Measurements from ENCODE around the gene SCN8A. TPM values are rescaled to one million over a fixed set of nuclear protein-coding genes. Genes with fewer than 3 reads are reported as not detected.

The SCN8A gene
- total and polyA plus RNA-seq, 7 donors = under 0.01 to 2.1 (median 0.71) TPM

DNA sequence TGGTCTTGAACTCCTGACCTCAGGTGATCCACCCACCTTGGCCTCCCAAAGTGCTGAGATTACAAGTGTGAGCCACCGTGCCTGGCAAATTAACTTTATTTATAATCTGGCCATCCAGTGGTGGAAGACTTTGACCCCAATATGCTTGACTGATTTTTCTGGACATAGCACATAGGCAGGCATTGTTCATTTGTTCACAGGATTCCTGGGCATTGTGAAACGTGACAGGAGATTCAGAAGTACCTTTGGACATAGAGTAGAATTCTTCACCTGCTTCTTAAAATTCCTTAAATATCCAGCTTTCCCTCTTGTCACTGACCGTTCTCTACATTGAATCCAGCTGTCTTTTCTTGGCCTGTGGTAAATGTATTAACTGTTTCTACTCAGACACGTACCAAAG, 103.1 kb downstream of the SCN8A start:
- 49 to 72% methylated on average over 4 of the region's 4 CpGs for WGBS, 2 donors
- intact Hi-C loops (cut with DNase I) = no loop called here
- Histone ChIP-seq H3K9me3 (no peaks in the 10 kb centered on the region), H3K27me3 (no peaks in the 10 kb centered on the region), H3K4me3 (no peak overlapping the region), H3K27ac (no peak overlapping the region), H3K4me1 (no peaks in the 10 kb centered on the region), H3K36me3 (no peaks in the 10 kb centered on the region)
- TF ChIP-seq POLR2AphosphoS5 (IDR thresholded peaks at IDR 0.05) = no peak
- no peak for DNase-seq

DNA sequence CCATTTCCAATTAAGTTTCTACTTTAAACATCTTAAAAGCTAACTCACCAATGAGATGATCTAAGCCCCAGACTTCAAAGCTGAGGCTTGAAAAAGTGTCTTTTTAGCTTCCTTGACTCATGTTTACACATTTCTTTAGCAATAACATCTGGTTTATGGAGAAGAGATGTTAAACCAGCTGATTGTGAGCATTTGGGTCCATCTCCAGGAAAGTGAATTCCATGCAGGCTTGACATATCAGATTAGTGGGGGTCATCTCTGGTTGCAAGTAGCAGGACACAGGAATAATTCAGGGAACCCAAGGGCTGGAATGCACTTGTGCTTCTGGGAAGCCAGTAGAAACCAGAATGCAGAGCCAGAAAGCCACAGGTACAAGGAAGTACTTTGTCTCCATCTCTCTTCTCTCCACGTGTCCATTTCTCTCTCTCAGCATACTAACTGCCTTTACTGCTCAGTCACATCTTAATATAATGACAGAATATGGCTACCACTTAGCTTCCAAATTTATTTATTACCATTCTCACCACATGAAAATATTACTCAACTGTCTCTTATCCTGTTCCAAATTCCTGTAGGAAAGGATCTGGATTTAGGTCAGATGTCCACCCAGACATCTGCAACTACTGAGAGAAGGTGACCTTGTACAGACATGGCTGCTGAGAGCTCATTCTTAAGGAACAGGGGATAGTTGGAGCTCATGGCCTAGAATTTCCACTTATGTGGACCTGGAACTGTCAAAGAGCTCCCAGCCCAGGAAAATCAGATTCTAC, 104.4 kb downstream of the SCN8A start:
- H3K4me3 ChIP-seq = no peak overlapping the region
- WGBS, 2 donors = 68 to 70% methylated on average over 1 of the region's 1 CpG
- H3K36me3 ChIP-seq = no peaks in the 10 kb centered on the region
- intact Hi-C loops (cut with DNase I) = no loop called here
- DNase-seq = no peak
- H3K27ac ChIP-seq = no peak overlapping the region
- no peaks in the 10 kb centered on the region for H3K9me3 ChIP-seq
- H3K27me3 ChIP-seq = no peaks in the 10 kb centered on the region
- no peaks in the 10 kb centered on the region for H3K4me1 ChIP-seq
- TF ChIP-seq POLR2AphosphoS5 (IDR thresholded peaks at IDR 0.05) = no peak
- TF ChIP-seq POLR2A (IDR thresholded peaks at IDR 0.05) = no peak
- no peak for TF ChIP-seq EP300 (IDR thresholded peaks at IDR 0.05)
- TF ChIP-seq, protein P1, sequence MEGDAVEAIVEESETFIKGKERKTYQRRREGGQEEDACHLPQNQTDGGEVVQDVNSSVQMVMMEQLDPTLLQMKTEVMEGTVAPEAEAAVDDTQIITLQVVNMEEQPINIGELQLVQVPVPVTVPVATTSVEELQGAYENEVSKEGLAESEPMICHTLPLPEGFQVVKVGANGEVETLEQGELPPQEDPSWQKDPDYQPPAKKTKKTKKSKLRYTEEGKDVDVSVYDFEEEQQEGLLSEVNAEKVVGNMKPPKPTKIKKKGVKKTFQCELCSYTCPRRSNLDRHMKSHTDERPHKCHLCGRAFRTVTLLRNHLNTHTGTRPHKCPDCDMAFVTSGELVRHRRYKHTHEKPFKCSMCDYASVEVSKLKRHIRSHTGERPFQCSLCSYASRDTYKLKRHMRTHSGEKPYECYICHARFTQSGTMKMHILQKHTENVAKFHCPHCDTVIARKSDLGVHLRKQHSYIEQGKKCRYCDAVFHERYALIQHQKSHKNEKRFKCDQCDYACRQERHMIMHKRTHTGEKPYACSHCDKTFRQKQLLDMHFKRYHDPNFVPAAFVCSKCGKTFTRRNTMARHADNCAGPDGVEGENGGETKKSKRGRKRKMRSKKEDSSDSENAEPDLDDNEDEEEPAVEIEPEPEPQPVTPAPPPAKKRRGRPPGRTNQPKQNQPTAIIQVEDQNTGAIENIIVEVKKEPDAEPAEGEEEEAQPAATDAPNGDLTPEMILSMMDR (IDR thresholded peaks at IDR 0.05) = no peak

DNA sequence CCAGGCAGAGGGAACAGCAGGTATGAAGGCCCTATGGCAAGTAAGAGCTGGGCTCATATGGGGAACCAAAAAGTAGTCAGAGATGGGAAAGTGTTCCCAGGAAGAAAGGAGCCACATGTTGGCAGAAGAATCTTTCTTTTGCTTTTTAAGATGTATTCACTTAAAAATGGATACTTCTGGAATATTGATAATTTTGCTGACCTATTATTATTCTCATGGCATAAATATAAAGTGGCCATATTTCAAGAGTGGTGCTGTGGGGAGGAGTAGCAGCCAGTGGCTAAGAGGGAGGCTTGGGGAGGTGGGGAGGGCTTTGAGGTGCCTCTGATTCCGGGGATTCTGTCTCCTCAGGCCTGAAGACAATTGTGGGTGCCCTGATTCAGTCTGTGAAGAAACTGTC, 108.2 kb downstream of the SCN8A start:
- H3K4me1 ChIP-seq = no peaks in the 10 kb centered on the region
- H3K4me3 ChIP-seq = no peak overlapping the region
- intact Hi-C loops (cut with DNase I) = no loop called here
- no peak for TF ChIP-seq EP300 (IDR thresholded peaks at IDR 0.05)
- no peak for TF ChIP-seq POLR2A (IDR thresholded peaks at IDR 0.05)
- no peaks in the 10 kb centered on the region for H3K9me3 ChIP-seq
- no peak for DNase-seq
- H3K27me3 ChIP-seq = no peaks in the 10 kb centered on the region
- no peaks in the 10 kb centered on the region for H3K36me3 ChIP-seq
- no peak overlapping the region for H3K27ac ChIP-seq
- 87 to 95% methylated on average over 1 of the region's 1 CpG for WGBS, 2 donors

DNA sequence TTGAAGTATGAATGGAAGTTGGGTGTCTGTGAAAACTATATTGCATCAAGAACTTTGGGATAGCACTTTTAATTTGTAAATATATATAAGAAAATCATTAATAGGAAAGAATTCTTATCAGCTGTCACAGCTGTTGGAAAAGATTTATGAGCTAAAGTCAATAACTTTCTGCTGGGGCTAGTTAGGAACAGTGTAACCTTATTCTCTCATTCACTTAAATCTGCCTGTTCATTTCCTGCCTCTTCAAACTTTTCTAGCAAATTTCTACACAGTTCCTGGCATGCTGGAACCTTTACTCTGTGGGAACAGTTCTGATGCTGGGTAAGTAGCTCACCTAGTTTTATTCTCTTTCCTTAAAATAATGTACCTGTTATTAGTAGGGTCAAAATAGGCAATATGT, 109.9 kb downstream of the SCN8A start:
- TF ChIP-seq POLR2A (IDR thresholded peaks at IDR 0.05) = no peak
- TF ChIP-seq, protein P1 (IDR thresholded peaks at IDR 0.05) = no peak
- no peak for TF ChIP-seq EP300 (IDR thresholded peaks at IDR 0.05)
- TF ChIP-seq POLR2AphosphoS5 (IDR thresholded peaks at IDR 0.05) = no peak
- H3K4me1 ChIP-seq = no peaks in the 10 kb centered on the region
- intact Hi-C loops (cut with DNase I) = no loop called here
- no peak overlapping the region for H3K27ac ChIP-seq
- no peak for DNase-seq
- H3K27me3 ChIP-seq = no peaks in the 10 kb centered on the region
- no peaks in the 10 kb centered on the region for H3K9me3 ChIP-seq
- no peaks in the 10 kb centered on the region for H3K36me3 ChIP-seq
- no peak overlapping the region for H3K4me3 ChIP-seq

DNA sequence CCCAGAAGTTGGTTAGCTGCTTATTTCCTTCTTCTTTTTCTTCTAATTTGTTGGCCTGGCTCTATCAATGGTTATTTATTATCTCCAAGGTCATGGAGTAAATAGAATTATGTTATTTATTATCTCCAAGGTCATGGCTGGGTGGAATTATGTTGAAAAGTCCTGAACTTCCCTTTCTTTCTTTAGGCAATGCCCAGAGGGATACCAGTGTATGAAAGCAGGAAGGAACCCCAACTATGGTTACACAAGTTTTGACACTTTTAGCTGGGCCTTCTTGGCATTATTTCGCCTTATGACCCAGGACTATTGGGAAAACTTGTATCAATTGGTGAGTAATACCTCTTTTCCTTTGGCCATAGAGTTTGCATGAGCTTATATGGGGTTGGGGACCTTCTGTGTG, 111.6 kb downstream of the SCN8A start:
- intact Hi-C loops (cut with DNase I) = no loop called here
- 92 to 100% methylated on average over 1 of the region's 1 CpG for WGBS, 2 donors
- H3K27me3 ChIP-seq = no peaks in the 10 kb centered on the region
- no peaks in the 10 kb centered on the region for H3K9me3 ChIP-seq
- DNase-seq = no peak
- no peaks in the 10 kb centered on the region for H3K36me3 ChIP-seq
- H3K4me3 ChIP-seq = no peak overlapping the region
- no peak for TF ChIP-seq POLR2AphosphoS5 (IDR thresholded peaks at IDR 0.05)
- no peak for TF ChIP-seq POLR2A (IDR thresholded peaks at IDR 0.05)
- TF ChIP-seq, protein P1 (IDR thresholded peaks at IDR 0.05) = no peak
- no peak for TF ChIP-seq EP300 (IDR thresholded peaks at IDR 0.05)
- H3K27ac ChIP-seq = no peak overlapping the region
- no peaks in the 10 kb centered on the region for H3K4me1 ChIP-seq

DNA sequence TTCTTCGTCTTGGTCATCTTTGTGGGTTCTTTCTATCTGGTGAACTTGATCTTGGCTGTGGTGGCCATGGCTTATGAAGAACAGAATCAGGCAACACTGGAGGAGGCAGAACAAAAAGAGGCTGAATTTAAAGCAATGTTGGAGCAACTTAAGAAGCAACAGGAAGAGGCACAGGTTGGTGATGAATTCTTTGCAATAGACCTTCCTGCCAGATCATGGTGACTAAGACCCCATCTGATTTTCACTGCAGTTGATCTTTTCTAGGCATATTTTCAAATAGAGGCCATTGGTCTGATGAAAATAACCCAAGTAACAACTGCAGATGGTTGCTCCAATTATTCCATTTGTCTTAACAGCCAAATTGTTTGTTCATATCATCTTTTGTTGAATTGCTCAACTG, 114.4 kb downstream of the SCN8A start:
- intact Hi-C loops (cut with DNase I) = no loop called here
- WGBS, 2 donors = 95% methylated on average over 1 of the region's 1 CpG
- no peak overlapping the region for H3K4me3 ChIP-seq
- no peak for TF ChIP-seq EP300 (IDR thresholded peaks at IDR 0.05)
- no peak for TF ChIP-seq POLR2AphosphoS5 (IDR thresholded peaks at IDR 0.05)
- no peak for TF ChIP-seq POLR2A (IDR thresholded peaks at IDR 0.05)
- TF ChIP-seq, protein P1 (IDR thresholded peaks at IDR 0.05) = no peak
- no peak for DNase-seq
- no peaks in the 10 kb centered on the region for H3K4me1 ChIP-seq
- H3K27me3 ChIP-seq = no peaks in the 10 kb centered on the region
- no peak overlapping the region for H3K27ac ChIP-seq
- no peaks in the 10 kb centered on the region for H3K36me3 ChIP-seq
- H3K9me3 ChIP-seq = no peaks in the 10 kb centered on the region
